IMR-90 (cell line): ENCODE results near the gene PIRT. TPM values are rescaled to one million over a fixed set of nuclear protein-coding genes. Genes with fewer than 3 reads are reported as not detected.

Experiments
- ATAC-seq: fragments of 200-7000 bp; cut with Tn5 transposase; 2 replicates; pipeline ENCODE4 v1.9.1; 2020; ENCODE audit warnings: low read depth, mild to moderate bottlenecking, moderate library complexity
- BruUV-seq: library from RNA; stranded (reverse); fragments of 400-500 nt; replicated peaks from 2 replicates; lab custom pipeline; 2021; lab: Mats Ljungman, UMichigan
- CTCF ChIA-PET: fragments of 300-600 bp; formaldehyde crosslinking; extraction: SDS; loops from one replicate; lab custom pipeline; 2021; ENCODE audit warnings: antibody characterized with exemption; lab: Yijun Ruan, JAX
- POLR2A ChIA-PET: fragments of 300-600 bp; sonication (Branson Sonifier 250); formaldehyde crosslinking; loops from one replicate; lab custom pipeline; 2022; ENCODE audit warnings: antibody characterized with exemption; ENCODE audit not compliant: unreplicated experiment; lab: Charles Lee
- DNase-seq: peaks from one replicate; pipeline ENCODE4 v3.0.0; 2013
- H2AFZ ChIP-seq: replicated peaks from 2 replicates; pipeline ENCODE3; 2013; ENCODE audit warnings: low read length, mild to moderate bottlenecking; ENCODE audit not compliant: poor library complexity
- H2AK5ac ChIP-seq: 2 replicates; pipeline ENCODE4 v1.6.1; 2013; ENCODE audit warnings: low read depth, low read length, inconsistent platforms
- H2AK9ac ChIP-seq: replicated peaks from 2 replicates; pipeline ENCODE3; 2013; ENCODE audit warnings: mild to moderate bottlenecking, low read depth, low read length, moderate library complexity; ENCODE audit not compliant: poor library complexity
- H2BK120ac ChIP-seq: 2 replicates; pipeline ENCODE4 v1.6.1; 2013; ENCODE audit warnings: low read depth, low read length, inconsistent platforms
- H2BK15ac ChIP-seq: 3 replicates; pipeline ENCODE4 v1.6.1; 2013; ENCODE audit warnings: low read depth, low read length, inconsistent platforms
- H2BK20ac ChIP-seq: 2 replicates; pipeline ENCODE4 v1.6.1; 2013; ENCODE audit warnings: low read depth, mild to moderate bottlenecking, inconsistent platforms, low read length, moderate library complexity
- H2BK5ac ChIP-seq: 2 replicates; pipeline ENCODE4 v1.6.1; 2013; ENCODE audit warnings: mild to moderate bottlenecking, low read depth, low read length, inconsistent platforms; ENCODE audit not compliant: poor library complexity, severe bottlenecking
- H3K14ac ChIP-seq: replicated peaks from 2 replicates; pipeline ENCODE4 v1.6.1; 2013; ENCODE audit warnings: low read depth, low read length, inconsistent platforms
- H3K18ac ChIP-seq: 2 replicates; pipeline ENCODE4 v1.6.1; 2013; ENCODE audit warnings: low read depth, low read length, control low read depth
- H3K23ac ChIP-seq: 2 replicates; pipeline ENCODE4 v1.6.1; 2013; ENCODE audit warnings: low read depth, low read length, inconsistent platforms
- H3K27ac ChIP-seq: 2 replicates; pipeline ENCODE4 v1.5.1; 2013; ENCODE audit warnings: mild to moderate bottlenecking, control low read depth, low read length; ENCODE audit not compliant: insufficient read depth
- H3K27me3 ChIP-seq: 2 replicates; pipeline ENCODE4 v1.6.1; 2013; ENCODE audit warnings: low read length; ENCODE audit not compliant: control insufficient read depth, insufficient read depth
- H3K36me3 ChIP-seq: 2 replicates; pipeline ENCODE4 v1.6.1; 2013; ENCODE audit warnings: low read length, mixed read lengths; ENCODE audit not compliant: control insufficient read depth, insufficient read depth
- H3K4ac ChIP-seq: 2 replicates; pipeline ENCODE4 v1.6.1; 2013; ENCODE audit warnings: low read depth, low read length, inconsistent platforms
- H3K4me1 ChIP-seq: 2 replicates; pipeline ENCODE4 v1.6.1; 2013; ENCODE audit warnings: low read length, mixed read lengths; ENCODE audit not compliant: control insufficient read depth, insufficient read depth
- H3K4me2 ChIP-seq: 2 replicates; pipeline ENCODE4 v1.6.1; 2013; ENCODE audit warnings: low read depth, mild to moderate bottlenecking, control low read depth, low read length, moderate library complexity
- H3K4me3 ChIP-seq: 2 replicates; pipeline ENCODE4 v1.5.1; 2013; ENCODE audit warnings: low read depth, mild to moderate bottlenecking, control low read depth, low read length, moderate library complexity; ENCODE audit not compliant: insufficient read depth
- H3K56ac ChIP-seq: 2 replicates; pipeline ENCODE4 v1.6.1; 2013; ENCODE audit warnings: low read length, inconsistent platforms; ENCODE audit not compliant: insufficient read depth; ENCODE audit errors: extremely low read depth
- H3K79me1 ChIP-seq, 2 experiments: 2 replicates each; pipeline ENCODE4 v1.6.1; 2013; ENCODE audit warnings: low read length in 2 of 2, inconsistent platforms in 1 of 2, low read depth in 1 of 2
- H3K9ac ChIP-seq: 2 replicates; pipeline ENCODE4 v1.6.1; 2013; ENCODE audit warnings: low read depth, low read length, control low read depth
- H3K9me1 ChIP-seq: 2 replicates; pipeline ENCODE4 v1.6.1; 2013; ENCODE audit warnings: low read length, inconsistent platforms; ENCODE audit not compliant: insufficient read depth
- H3K9me3 ChIP-seq: 2 replicates; pipeline ENCODE4 v1.6.1; 2013; ENCODE audit warnings: low read length; ENCODE audit not compliant: control insufficient read depth, insufficient read depth
- H4K20me1 ChIP-seq: 2 replicates; pipeline ENCODE4 v1.6.1; 2013; ENCODE audit warnings: low read length, inconsistent platforms; ENCODE audit not compliant: insufficient read depth
- H4K5ac ChIP-seq: 2 replicates; pipeline ENCODE4 v1.6.1; 2013; ENCODE audit warnings: mild to moderate bottlenecking, low read depth, low read length, control low read depth
- H4K8ac ChIP-seq, 2 experiments: 2 replicates each; pipeline ENCODE4 v1.6.1; 2013; ENCODE audit warnings: low read depth in 2 of 2, low read length in 2 of 2, control low read depth in 1 of 2, inconsistent platforms in 1 of 2
- H4K91ac ChIP-seq: 2 replicates; pipeline ENCODE4 v1.6.1; 2013; ENCODE audit warnings: low read depth, low read length, inconsistent platforms; ENCODE audit not compliant: insufficient read depth
- BHLHE40 ChIP-seq: fragments of 150-350 bp; IDR thresholded peaks from 2 replicates; pipeline ENCODE4 v1.6.1; 2016; ENCODE audit warnings: mild to moderate bottlenecking, low read depth, low read length
- NFE2L2 ChIP-seq: fragments of 150-350 bp; IDR thresholded peaks from 2 replicates; pipeline ENCODE4 v1.6.1; 2016; ENCODE audit warnings: low read depth, mild to moderate bottlenecking, low read length
- WGBS, 2 experiments: methylation state at CpG; one replicate each; pipeline versions ENCODE4 v1.1.5 to v1.1.7; 2013; ENCODE audit warnings: missing lambda C conversion rate in 2 of 2; ENCODE audit not compliant: insufficient read length in 1 of 2; ENCODE audit errors: extremely low coverage in 2 of 2; 5-methylcytosine and 5-hydroxymethylcytosine counted together
- dilution Hi-C: fragments of 300-500 bp; cut with HindIII; formaldehyde crosslinking; loops from one replicate; pipeline ENCODE4 v1.14.3; 2018; ENCODE audit warnings: low sequenced_read_pairs; ENCODE audit not compliant: unreplicated experiment
- in situ Hi-C: fragments of 300-500 bp; cut with MboI; formaldehyde crosslinking; loops from 3 replicates; pipeline ENCODE4 v1.14.3; 2019; ENCODE audit warnings: low sequenced_read_pairs, inconsistent platforms, mixed read lengths
- intact Hi-C: fragments of 100-400 bp; cut with micrococcal nuclease; formaldehyde crosslinking; loops from 2 replicates; pipeline ENCODE4 v1.10.0; 2022
- polyA plus RNA-seq, 3 experiments: library from polyadenylated mRNA; depleted of rRNA; stranded (reverse); fragments of >200 nt; gene quantifications; 2 replicates each; pipeline ENCODE4 v1.2.3, GENCODE V29; 2012; ENCODE audit warnings: low replicate concordance in 1 of 3
- total RNA-seq: library from RNA; depleted of rRNA; stranded (reverse); fragments of >200 nt; gene quantifications from 2 replicates; pipeline ENCODE4 v1.2.3, GENCODE V29; 2012

PIRT gene
- total and polyA plus RNA-seq, 2 of the 4 experiments (the other 2 are of a cell fraction), result not detected

DNA sequence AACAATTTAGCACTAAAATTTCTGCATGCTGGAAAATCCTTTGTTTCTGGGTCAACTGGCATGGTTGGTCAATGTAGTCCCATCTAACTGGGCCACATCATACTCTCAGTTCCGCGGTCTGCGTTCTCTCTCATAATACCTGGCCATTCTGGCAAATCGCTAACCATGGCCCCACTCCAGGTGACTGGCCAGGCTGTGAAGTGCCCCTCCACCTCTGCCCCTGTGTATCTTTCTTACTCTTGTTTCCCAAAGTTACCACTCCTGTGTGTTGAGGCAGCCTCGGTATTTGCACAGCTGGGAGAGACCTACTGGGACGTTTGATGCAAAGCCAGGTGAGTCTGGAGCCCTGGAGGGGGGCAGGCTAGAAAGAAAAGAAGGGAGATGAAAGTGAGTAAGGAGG lies 32.0 kb downstream of the PIRT start:
- Histone ChIP-seq H3K36me3 (no peaks in the 10 kb centered on the region), H4K91ac (no peak overlapping the region), H3K56ac (no peak overlapping the region), H3K4me3 (no peak overlapping the region), H2BK120ac (no peak overlapping the region), H3K9me1 (no peaks in the 10 kb centered on the region), H4K20me1 (no peaks in the 10 kb centered on the region), H3K27ac (no peak overlapping the region), H4K5ac (no peak overlapping the region), H2AFZ (no peak overlapping the region), H3K4me1 (no peaks in the 10 kb centered on the region), H2AK5ac (no peak overlapping the region), H3K79me1 (no peaks in the 10 kb centered on the region), H3K27me3 (no peaks in the 10 kb centered on the region), H2BK15ac (no peak overlapping the region), H3K18ac (no peak overlapping the region), H3K4me2 (no peak overlapping the region), H3K9ac (no peak overlapping the region), H3K23ac (no peak overlapping the region), H2BK20ac (no peak overlapping the region), H2BK5ac (no peak overlapping the region), H2AK9ac (no peak overlapping the region), H3K14ac (no peak overlapping the region), H3K9me3 (no peaks in the 10 kb centered on the region), H4K8ac (no peak overlapping the region), H3K4ac (no peak overlapping the region)
- in situ Hi-C loops (no loop called here), intact Hi-C loops (no loop called here), dilution Hi-C loops (no loop called here)
- POLR2A ChIA-PET, result no interaction called here
- WGBS, 2 experiments, result no CpG with 5 or more reads among the region's 6 CpGs
- DNase-seq (no peak), ATAC-seq (no peak)
- CTCF ChIA-PET, result no interaction called here
- BruUV-seq, result no TSS peak
- TF ChIP-seq BHLHE40 (no peak), NFE2L2 (no peak)
